Measurements from ENCODE around the gene ADAMTS16.

The ADAMTS16 gene

DNA sequence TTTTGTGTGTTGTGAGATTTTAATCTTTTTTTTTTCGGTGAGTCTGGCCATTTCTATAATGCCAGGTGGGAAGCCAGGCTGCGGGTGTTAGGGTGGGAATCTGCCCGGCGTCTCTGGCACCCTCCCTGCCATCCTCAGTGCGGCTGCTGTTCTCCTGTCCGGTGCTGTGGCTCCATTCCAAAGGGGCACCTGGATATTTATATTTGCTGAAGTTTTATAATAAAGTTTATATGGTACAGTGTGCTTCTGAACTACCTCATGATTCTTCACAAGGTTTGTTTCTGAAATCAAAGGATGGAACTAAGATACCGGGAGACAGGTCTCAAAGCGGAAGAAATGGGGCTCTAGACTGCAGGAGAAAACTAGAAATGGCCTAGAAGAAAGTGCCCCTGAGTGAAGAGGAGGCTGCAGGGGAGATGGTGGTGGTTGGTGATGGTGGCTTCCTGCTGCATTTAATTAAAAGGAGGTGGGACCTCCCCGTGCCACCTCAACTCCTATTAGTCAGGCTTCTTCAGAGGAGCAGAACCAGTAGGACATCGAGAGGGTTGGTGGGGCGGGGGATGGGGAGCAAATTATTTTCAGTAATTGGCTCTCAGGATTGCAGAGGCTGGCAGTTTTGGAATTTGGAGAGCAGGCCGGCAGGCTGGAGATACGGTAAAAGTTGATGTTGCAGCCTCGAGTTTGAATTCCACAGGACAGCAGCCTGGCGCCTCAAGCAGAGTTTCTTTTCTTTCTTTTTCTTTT is 180.1 kb downstream of the ADAMTS16 start:
- no peak for DNase-seq

DNA sequence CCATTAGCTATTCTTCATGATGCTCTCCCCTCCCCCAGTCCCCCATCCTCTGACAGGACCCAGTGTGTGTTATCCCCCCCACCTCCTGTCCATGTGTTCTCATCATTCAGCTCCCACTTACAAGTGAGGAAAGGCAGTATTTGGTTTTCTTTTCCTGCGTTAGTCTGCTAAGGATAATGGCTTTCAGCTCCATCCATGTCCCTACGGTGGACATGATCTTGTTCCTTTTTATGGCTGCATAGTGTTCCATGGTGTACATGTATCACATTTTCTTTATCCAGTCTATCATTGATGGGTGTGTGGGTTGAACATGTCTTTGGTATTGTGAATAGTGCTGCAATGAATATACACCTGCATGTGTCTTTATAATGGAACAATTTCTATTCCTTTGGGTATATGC is 181.0 kb downstream of the ADAMTS16 start:
- DNase-seq, result no peak

DNA sequence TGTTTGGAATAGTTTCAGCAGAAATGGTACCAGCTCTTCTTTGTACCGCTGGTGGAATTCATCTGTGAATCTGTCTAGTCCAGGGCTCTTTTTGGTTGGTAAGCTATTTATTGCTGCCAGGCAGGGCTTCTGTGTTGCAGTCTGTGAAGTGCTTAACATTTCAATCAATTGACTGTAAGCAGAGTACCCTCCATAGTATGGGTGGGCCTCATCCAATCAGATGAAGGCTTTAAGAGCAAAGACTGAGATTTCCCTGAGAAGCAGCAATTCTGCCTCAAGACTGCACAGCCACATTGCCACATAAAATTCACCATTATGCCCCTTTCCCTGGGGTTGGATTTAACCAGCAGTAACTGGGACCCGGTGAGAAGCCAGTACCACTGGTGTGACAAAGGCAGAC is 183.4 kb downstream of the ADAMTS16 start:
- DNase-seq, result no peak

DNA sequence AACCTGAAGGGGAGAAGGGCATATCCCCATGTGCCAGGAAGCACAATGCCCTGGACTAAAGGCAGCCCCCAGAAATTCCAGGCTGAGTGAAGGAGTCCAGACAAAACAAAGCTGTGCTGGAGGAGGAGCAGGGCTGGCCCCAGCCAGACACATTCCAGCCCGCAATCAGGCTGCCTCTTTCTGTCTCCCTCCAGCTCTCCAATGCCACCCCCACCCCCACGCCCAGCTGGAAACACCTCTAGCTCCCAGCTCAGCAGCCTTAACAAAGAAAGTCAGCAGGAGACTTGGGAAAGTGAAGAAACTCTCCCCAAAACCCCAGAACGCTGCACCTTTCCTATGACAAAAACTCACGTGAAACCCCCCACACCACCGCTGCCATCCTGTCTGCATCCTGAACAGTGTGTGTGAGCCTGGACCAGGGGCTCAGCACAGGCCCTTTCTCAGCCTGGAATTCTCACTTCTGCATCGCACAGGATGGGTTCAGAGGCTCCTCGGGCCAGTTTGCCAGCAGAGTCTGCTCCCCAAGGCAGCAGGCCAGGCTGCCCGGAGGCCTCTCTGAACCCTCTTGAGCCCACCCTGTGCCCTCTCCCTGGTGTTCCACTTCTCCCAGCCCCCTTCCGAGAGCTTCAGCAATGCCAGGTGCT is 186.1 kb downstream of the ADAMTS16 start:
- DNase-seq, result no peak

DNA sequence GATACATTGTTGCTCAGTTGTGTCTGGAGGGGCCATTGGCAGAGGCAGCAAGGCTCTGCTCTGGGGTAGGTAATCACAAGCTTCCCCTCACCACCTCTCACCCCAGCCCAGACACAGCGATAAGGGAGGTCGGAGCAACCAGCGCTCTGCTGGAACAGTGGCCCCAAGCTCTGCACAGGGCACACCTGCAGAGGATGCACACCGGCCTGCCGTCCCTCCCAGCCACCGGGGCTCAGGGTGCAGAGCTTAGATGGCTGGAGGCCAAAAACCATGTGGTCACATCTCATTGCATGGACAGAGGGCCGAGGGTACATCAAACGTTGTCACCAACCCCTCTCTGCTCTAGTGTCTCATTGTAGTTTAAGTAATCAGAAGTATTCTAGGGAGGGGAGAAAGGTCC is 187.0 kb downstream of the ADAMTS16 start:
- DNase-seq, result no peak

DNA sequence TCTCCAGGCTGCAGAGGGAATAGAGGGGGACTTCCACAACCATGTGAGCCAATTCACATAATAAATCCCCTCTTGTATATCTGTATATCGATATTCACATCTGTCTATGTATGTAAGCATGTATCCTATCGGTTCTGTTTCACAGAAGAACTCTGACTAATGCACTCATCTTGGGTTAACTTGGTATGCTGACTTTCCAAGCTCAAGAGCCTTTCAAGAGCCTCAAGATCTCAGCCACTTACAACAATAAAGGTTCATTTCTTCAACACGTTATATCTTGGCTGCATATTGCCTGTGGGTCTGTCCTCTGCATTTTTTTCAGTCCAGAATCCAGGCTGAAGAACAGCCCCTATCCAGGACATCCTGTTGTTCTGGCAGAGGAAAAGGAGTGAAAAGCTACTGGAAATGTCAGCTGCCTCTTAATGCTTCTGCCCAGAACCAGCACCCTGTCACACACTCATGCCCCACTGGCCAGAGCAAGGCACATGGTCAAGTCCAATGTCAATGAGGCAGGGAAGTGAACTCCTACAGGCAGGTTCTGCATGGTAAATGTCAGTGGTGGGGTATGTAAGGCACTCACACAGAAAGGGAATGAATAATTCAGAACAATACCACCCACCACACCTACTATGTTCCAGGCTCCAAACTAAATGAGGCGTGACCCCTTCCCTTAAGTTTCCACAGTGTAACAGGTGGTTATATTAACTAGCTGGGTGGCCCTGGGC is 190.8 kb downstream of the ADAMTS16 start:
- DNase-seq, result no peak

DNA sequence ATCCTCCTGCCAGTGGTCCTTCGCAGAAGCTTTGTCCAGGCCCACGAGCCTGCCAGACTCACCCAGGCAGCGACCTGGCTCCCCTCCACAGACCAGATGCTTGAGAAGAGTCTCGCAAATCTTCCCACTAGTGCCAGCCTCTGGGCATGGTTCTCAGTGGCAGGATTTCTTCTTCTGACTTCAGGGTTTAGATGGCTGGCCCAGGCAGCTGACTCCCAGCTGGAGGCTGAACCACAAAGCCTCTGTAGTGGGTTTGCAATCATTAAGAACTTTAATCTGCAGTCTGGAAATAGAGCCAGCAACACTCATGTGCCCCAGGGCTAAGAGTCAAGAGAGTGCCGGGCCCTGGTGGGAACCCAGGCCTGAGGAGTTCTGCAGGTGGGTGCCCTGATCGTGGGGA is 191.7 kb downstream of the ADAMTS16 start:
- DNase-seq, result no peak

DNA sequence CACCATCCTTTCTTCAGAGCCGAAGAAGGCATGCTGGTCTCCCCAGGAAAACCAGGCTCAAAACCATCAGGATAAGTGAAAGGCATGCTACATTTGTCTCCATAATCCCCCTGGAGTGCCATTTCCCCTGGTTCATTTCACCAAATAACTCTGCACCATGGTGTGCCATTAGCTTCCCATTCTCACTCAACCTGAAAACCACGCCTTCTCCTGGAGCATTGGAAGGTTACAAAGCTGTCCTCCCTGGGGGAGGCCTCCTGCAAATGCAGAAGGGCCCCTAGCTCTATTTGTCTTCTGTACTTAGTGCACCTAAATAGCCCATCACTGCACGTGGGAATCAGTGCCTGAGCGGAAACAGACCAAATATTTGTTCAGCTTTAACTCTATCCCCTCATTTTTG is 192.2 kb downstream of the ADAMTS16 start:
- DNase-seq, result no peak

DNA sequence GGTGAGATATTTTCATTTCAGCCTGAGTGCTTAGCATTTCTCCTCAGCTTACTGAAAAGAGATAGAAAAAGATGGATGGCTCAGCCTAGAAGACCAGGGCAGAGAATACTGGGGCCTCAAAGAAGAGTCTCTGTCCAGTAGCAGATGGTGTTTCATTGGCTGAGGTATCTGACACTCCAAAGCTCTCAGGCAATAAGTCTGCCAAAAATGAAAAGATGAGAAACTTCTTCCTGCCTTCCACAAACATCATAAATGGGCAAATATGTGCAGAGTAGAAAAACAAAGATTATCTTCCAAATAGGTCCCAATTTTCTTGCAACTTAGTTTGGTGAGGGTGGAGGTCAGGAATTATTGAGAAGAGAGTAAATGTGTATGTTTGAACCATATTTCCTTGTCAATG is 195.0 kb downstream of the ADAMTS16 start:
- DNase-seq, result no peak

DNA sequence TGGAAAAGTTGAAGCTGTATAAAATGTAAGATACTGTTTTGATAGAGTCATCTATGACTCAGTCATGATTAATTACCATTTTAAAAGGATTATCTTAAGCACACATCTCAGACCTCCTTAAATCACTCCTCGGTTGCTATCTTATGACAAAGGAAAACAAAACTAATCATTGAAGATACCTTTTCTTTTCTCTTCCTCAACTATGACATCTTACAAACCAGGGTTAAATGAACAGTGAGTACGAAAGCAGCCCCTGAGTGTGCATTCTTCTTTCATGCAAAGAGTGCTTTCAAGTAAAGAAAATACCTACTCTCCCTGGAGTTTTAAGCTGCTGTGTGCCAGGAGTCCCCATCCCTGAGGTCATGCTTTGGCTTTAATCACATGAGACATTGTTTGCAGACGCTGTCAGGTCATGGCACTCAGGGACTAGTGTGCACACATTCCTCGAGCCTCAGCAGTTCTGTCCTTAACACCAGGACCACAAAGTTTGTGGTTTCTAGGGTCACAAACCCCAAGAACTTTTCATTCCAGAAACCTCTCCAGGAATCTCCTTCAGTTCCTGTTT is 195.7 kb downstream of the ADAMTS16 start:
- DNase-seq, result no peak

DNA sequence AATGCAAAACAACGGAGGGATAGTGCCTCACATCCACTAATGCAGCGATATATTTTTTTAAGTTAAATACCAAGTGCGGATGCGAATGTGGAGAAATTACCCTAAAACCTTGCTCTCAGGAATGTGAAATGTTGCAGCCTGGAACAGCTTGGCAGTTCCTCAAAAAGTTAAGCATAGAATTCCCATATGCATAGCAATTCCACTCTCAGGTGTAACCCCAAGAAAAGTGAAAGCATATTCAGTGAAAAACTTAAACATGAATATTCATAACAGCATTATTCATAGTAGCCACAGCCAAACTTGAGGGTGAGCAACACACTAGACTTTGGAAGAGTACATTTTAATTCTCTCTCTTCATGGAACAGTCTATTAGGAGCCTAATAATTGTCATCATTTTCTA is 199.1 kb downstream of the ADAMTS16 start:
- DNase-seq, result no peak

DNA sequence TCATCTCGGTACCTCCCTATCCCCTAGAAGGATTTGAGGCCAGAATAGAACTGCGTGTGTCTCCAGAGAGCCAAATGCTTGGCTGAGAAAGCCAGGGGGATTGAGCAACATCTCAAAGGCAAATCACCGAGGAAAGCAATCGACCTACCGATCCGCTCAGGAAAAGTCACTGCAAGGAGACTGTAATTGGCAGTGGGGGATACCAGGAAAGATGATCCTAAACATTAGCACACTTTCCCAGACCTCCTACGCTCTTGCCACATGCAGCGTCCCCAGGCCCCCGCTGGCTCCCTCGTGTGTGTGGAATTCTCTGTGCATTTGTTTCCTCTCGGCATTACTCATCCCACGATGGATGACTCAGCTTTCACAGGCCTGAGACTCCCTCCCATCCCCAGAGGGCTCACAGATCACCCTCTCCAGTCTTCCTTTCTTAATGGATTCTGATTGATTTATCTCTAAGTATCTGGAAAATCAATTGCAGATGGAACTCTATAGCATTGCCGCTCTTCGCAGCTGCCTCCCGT is 200.1 kb downstream of the ADAMTS16 start:
- DNase-seq, result no peak

DNA sequence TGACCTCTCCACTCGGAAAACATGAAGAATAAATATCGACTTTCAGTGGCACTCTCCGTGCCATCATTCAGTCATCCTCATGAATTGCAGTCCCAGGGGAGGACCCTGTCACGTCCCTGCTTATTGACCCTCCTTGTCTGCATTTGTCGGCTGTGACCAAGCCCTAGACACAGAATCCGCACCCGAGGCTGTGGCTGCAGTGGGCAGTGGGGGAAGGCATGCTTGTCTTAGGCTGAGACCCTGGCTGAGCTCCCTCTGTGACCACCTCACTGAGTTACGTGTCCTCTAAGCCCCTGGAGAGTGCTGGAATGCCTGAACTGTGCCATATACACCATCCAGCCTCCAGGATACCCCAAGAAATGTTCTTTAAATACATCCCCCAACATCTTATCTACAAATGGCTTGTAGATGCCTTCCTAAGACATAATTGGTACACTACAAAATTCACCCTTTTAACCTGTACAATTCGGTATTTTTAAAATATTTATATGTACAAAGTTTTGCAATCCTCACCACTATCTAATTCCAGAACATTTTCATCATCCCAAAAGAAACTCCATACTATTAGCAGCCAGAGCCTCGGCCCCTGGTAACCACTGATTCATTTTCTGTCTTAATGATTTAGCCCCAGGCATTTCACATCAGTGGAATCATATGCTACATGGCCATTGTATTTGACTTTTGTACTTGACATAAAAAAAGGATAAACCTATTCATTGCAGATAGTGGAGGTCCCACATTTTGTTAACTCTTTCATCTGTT is 201.6 kb downstream of the ADAMTS16 start:
- DNase-seq, result no peak

DNA sequence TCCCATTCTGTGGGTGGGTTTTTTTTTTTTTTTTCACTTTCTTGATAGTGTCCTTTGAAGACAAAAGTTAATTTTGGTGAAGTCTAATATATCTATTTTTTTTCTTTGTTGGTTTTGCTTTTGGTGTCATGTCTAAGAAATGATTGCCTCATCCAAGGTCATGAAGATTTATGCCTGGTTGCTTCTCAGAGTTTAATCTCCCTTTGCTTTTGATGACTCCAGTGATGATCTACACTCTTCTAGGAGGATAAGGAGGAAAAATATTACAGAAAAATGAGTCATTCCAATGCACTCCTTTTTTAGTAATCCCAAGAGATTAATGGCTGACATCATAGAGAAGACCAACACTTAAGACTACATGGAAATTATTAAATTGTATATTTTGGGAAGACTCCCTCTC is 202.7 kb downstream of the ADAMTS16 start:
- DNase-seq, result no peak

DNA sequence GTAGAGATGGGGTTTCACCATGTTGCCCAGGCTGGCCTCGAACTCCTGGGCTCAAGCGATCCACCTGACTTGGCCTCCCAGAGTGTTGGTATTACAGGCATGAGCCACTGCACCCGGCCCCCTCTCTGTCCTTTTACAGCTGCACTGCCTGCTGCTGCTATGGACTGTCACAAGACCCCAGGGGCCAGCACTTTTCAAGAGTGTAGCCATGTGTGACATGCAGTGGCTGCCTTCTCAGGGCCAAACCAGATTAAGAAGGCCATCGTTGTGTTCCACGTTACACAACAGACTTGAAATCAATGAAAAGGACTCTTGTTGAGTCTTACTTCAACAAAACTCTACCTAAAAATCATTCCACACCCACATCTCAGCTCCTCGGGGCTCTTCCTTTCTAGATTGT is 203.4 kb downstream of the ADAMTS16 start:
- DNase-seq, result no peak

DNA sequence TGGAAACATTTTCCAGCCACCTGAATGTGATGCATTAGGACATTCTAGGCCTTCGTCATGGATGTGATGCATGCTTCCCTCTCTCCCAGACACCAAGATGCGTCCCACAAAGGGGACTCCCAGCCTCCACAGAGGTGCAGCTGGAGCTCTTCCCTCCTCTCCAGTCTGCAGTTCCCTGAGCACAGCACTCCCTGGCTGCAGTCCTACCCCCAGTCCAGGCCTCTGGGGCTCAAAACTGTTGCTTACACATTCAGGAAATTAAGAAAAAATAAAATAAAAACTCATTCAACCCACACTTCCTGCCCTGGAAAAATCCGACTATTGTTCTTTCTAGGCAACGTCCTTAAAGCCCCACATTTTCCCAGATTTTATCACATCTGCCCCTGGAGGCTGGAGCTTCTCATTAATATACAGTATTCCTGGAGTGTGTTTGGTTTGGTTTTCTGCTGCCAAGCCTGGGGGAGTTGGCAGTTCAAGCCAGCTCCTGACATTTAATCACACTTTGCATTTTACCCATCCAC is 204.0 kb downstream of the ADAMTS16 start:
- DNase-seq, result no peak

DNA sequence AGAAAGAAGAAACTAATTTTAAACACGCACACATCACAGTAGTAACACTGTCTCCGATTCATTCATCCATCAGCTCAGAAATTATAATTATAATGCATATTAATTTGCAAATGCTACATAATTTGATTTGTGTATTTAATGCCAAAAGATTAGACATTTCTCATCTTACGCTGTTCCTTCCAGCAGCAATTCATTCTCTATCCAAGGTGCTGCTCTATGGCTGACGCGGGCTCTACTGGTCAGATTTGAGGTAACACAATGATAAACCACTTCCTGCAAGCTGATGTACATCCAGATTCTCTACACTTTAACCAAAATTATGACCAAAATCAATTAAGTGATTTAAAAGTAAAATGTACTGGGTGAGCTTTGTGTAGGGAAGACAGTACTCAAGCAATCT is 204.5 kb downstream of the ADAMTS16 start:
- no peak for DNase-seq

DNA sequence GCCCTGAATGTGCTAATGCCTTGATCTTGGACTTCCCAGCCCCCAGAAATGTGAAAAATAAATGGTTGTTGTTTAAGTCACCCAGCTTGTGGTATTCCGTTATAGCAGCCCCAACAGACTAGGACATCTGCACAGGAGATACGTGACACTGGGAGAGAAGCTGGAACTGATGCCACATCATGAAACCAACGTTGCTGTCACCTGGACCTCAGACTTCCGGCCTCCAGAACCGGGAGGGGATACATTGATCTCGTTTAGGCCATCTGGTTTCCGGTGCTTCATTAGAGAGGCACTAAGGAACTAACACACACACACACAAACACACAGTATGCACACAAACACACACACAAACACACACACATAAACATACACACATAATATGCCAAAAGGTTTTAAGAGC is 207.3 kb downstream of the ADAMTS16 start:
- DNase-seq, result no peak

DNA sequence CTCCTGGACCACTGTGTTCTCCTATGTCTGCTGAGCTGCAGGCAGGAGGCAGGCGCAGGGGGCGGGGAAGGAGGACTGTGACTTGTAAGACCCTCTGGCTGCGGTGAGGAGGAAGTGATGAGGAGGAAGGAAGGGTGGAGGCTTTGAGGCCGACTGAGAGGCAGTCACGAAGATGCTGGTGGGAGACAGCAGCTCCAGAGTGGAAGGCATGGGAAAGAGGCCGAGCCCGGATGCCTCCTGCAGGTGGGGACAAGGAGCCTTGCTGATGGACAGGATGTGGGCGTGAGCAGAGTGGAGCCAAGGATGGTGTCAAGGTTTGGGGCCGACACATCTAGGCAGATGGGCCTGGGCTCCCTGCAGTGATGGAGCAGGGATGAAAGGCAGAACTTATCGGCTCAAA is 208.0 kb downstream of the ADAMTS16 start:
- no peak for DNase-seq

DNA sequence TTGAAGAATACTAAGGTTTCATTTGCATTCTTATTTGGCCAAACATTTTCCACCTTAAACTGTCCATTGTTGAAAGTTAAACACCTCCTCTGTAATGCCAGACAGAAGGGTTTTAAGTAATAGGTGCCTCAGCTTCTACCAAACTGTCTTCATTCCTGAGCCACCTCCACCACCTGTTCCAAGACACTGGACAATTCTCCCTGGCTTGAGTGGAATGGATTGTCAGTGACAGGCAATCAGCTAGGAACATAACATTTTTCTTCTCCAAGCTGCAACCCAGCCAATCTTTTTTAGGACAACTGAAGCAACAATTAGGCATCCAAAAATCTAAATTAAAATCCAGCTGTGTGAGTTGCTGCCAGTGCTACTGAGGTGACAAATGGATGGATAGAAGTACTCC is 208.4 kb downstream of the ADAMTS16 start:
- no peak for DNase-seq

DNA sequence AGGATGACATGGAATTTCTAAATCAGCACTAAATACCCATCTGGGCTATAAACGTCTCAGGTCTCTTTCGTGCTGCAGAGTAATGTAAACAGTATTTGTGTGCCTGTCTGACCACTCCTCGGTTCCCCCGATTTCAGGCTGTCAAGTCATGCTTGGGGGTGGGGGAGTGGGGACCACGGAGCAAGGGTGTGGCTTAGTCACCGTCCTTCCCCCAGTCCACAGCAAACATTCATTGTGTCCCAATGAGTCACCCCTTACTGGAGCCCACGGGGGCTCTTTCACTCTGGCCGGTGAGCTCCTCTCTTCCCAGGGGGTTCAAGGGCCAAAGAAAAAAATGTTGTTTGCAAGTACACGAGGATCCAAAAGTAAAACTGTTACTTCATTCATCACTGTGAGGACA is 210.0 kb downstream of the ADAMTS16 start:
- no peak for DNase-seq

DNA sequence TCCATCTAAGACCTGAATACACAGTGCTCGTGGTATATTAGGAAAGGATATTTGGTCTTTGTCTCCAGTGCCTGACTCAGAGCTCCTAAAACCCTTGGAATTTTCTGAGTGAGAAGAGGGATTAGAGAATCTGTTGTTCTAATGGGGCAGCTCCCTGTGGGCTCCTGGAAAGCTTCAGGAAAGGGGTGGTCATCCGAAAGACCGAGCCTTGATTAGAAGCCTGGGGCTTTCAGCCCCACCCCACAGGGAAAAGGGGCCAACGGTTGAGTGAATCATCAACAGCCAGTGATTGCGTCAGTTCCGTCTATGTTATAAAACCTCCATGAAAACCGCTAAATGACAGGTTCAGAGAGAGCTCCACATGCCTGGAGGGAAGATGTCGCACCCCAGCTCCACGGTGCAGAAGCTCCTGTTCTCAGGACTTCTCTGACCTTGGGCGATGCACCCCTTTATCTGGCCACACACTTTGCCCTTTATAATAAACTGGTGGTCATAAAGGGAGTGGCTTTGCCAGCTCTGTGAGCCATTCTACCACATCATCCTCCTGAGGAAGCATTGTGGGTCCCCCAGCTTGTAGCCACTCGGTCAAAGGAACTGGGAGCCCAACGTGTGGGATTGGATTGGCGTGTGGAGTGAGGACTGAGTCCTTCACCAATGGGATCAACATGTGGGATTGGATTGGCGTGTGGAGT is 211.3 kb downstream of the ADAMTS16 start:
- DNase-seq, result no peak
